ENCODE results near the gene NME5.
"Not testable (repeated sequence)": the region's sequence is repeated elsewhere in the genome, so short reads cannot be mapped to it uniquely, and the experiment has no call there.

The NME5 gene

GRCh38 chr5:138082033-138082432, 57.2 kb downstream of the NME5 start:
- no peaks in the 10 kb centered on the region for H3K36me3 Mint-ChIP-seq
- H3K27ac Mint-ChIP-seq: no peak overlapping the region
- peaks cover 8 to 12% of the 10 kb centered on the region in 2 donors for H3K4me1 Mint-ChIP-seq
- DNase-seq (no peak), ATAC-seq (replicated peaks) (no peak)
- peaks cover 0 to 4% of the 10 kb centered on the region in 2 donors for H3K27me3 Mint-ChIP-seq
- H3K9me3 Mint-ChIP-seq: no peaks in the 10 kb centered on the region
- H3K4me3 Mint-ChIP-seq: no peak overlapping the region

GRCh38 chr5:138078006-138078643, 61.1 kb downstream of the NME5 start:
- DNase-seq (no peak), ATAC-seq (replicated peaks) (no peak)
- Mint-ChIP-seq H3K36me3 (no peaks in the 10 kb centered on the region), H3K27ac (no peak overlapping the region), H3K9me3 (no peaks in the 10 kb centered on the region), H3K4me1 (peaks cover 8 to 12% of the 10 kb centered on the region in 2 donors), H3K4me3 (no peak overlapping the region), H3K27me3 (no peaks in the 10 kb centered on the region)

DNA sequence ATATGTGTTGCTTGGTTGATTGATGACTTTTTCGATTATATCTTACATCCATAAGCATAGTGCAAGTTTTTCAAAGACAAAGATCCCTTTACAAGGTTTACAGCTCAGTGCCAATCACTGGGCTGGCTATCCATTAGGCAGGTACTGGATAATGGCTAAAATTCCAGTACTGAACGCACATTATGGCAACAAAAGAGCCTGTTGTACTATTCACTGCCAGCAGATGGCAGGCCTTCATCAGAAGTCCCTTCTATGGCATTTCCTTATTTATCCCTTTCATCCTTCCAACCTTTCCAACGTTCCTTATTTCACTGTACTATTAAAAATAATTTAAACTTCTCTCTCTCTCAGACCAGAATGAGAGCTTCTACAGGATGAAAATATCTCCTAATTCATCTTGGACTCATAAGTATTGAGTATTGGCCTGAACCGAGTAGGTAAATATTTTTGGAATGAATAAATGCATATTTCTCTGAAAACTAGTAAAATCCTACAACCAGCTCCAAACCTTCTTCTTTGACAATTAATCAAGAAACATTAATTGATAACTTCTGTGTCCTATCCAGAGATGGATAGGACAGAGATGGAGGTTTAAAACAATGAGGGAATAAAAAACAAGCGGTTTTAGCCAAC, 62.0 kb downstream of the NME5 start:
- Mint-ChIP-seq H3K27ac (no peak overlapping the region), H3K4me1 (peaks cover 8 to 12% of the 10 kb centered on the region in 2 donors), H3K27me3 (no peaks in the 10 kb centered on the region), H3K4me3 (no peak overlapping the region), H3K36me3 (no peaks in the 10 kb centered on the region), H3K9me3 (no peaks in the 10 kb centered on the region)
- ATAC-seq (replicated peaks): no peak
- DNase-seq: peak; percentile 12

GRCh38 chr5:138070026-138070425, 69.2 kb downstream of the NME5 start:
- ATAC-seq (replicated peaks); H3K27ac Mint-ChIP-seq: not testable (repeated sequence)

DNA sequence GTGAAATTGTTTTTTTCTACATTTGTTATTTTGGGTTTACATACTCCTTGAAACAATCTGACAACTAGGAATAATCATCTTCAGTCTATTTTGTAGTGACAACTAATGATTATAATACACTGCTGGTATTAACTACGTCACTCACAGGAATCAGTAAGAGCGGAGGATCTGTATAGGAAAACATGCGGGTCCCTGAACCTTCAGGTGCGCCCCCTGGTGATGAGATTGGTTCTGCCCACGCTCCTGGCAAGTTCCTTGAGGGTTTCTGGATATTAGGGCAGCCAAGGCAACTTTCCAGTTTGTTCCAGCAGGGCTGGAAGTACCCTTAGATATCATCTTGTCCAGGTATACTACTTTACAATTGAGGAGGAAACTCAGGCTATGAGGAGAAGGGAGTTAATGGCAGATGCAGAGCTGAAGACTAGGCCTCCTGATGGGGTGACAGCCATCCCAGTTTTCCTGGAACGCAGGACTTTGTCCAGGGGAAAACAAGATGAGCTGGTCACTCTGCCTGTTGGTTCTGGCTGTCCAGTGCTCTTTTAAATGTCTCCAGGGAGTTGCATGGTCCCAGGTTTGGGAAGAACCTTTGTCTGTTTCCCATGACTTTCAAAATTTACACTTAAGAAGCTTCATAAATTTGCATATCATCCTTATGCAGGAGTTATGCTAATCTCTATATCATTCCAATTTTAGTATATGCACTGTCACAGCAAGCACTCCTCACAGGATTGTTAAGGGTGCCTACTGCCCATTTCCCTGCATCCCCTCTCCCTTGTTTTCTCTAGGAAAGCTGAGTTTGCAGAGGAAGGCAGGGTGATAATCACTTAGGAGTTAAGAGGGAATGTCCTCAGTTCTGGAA, 70.3 kb downstream of the NME5 start:
- DNase-seq: peak; percentile 40
- H3K4me3 Mint-ChIP-seq: no peak overlapping the region
- peak; percentile 75 to 76 for ATAC-seq (replicated peaks)
- peaks cover 4 to 7% of the 10 kb centered on the region in 2 donors for H3K4me1 Mint-ChIP-seq
- peaks cover 5 to 8% of the 10 kb centered on the region in 2 donors for H3K27me3 Mint-ChIP-seq
- no peaks in the 10 kb centered on the region for H3K36me3 Mint-ChIP-seq
- no peaks in the 10 kb centered on the region for H3K9me3 Mint-ChIP-seq
- no peak overlapping the region for H3K27ac Mint-ChIP-seq

More at GRCh38 chr5:138070026-138070425, 69.2 kb downstream of the NME5 start:
- H3K36me3 Mint-ChIP-seq, H3K9me3 Mint-ChIP-seq, H3K4me1 Mint-ChIP-seq, DNase-seq, H3K4me3 Mint-ChIP-seq, H3K27me3 Mint-ChIP-seq: not testable (repeated sequence)

DNA sequence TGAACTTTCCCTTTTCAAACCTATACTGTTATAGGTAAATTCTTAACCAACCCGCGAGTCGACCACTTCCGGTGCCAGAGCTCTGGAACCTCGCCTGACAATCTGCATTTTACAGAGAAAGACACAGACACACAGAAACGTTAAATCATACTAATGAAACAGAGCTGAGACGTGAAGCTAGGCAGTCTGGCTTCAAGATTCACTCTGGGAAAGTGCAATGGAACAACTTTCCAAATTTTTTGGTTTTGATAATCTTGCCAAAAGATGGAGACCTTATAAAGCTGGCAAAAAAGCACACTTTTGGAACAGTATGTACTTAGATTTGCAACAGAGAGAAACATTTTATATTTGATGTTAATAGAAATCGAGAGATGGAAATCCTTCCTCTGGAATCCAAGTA, 71.3 kb downstream of the NME5 start:
- DNase-seq: no peak
- no peak for ATAC-seq (replicated peaks)
- no peaks in the 10 kb centered on the region for H3K9me3 Mint-ChIP-seq
- peaks cover 5 to 8% of the 10 kb centered on the region in 2 donors for H3K27me3 Mint-ChIP-seq
- peaks cover 4 to 7% of the 10 kb centered on the region in 2 donors for H3K4me1 Mint-ChIP-seq
- no peak overlapping the region for H3K4me3 Mint-ChIP-seq
- no peaks in the 10 kb centered on the region for H3K36me3 Mint-ChIP-seq
- no peak overlapping the region for H3K27ac Mint-ChIP-seq

Measured in stimulated activated naive B cell treated with anti-CD40 and anti-IgM and Interleukin-4, amounts not matched to agents 10 μg/mL and 1 μg/mL and 100 μg/mL, for 72 hours (primary cell).